Karpas-422 (cell line): ENCODE measurements around the gene NPBWR2. TPM values are rescaled to one million over a fixed set of nuclear protein-coding genes. Genes with fewer than 3 reads are reported as not detected.

Experiments
- DNase-seq: peaks from one replicate; pipeline ENCODE4 v3.0.0-alpha.2; 2015
- H2AFZ ChIP-seq: fragments of 200-600 bp; sonication (generic); 2 replicates; pipeline ENCODE4 v1.6.1; 2014; ENCODE audit warnings: antibody characterized with exemption, low read length, mixed read lengths
- H3K27ac ChIP-seq: fragments of 200-600 bp; sonication (generic); 2 replicates; pipeline ENCODE4 v1.5.1; 2014; ENCODE audit warnings: mild to moderate bottlenecking, low read length, moderate library complexity
- H3K27me3 ChIP-seq: fragments of 200-600 bp; sonication (generic); 2 replicates; pipeline ENCODE4 v1.6.1; 2014; ENCODE audit warnings: low read length, mixed read lengths
- H3K36me3 ChIP-seq: fragments of 200-600 bp; sonication (generic); 2 replicates; pipeline ENCODE4 v1.6.1; 2014; ENCODE audit warnings: low read length, mixed read lengths; ENCODE audit not compliant: insufficient read depth
- H3K4me1 ChIP-seq: fragments of 200-600 bp; sonication (generic); 2 replicates; pipeline ENCODE4 v1.6.1; 2014; ENCODE audit warnings: mild to moderate bottlenecking, low read length, mixed read lengths
- H3K4me2 ChIP-seq: fragments of 200-600 bp; sonication (generic); 2 replicates; pipeline ENCODE4 v1.6.1; 2014; ENCODE audit warnings: low read length, low read depth, mild to moderate bottlenecking; ENCODE audit not compliant: poor library complexity, severe bottlenecking
- H3K4me3 ChIP-seq: fragments of 200-600 bp; sonication (generic); 2 replicates; pipeline ENCODE4 v1.5.1; 2014; ENCODE audit warnings: mild to moderate bottlenecking, antibody characterized with exemption, low read length, mixed read lengths
- H3K79me2 ChIP-seq: fragments of 200-600 bp; sonication (generic); 2 replicates; pipeline ENCODE4 v1.6.1; 2014; ENCODE audit warnings: mild to moderate bottlenecking, low read length, mixed read lengths
- H3K9ac ChIP-seq: fragments of 200-600 bp; sonication (generic); 2 replicates; pipeline ENCODE4 v1.6.0; 2014; ENCODE audit warnings: low read length
- H3K9me2 ChIP-seq: fragments of 200-600 bp; sonication (generic), shearing (Covaris generic); replicated peaks from 2 replicates; pipeline ENCODE4 v1.6.0; 2014; ENCODE audit warnings: mild to moderate bottlenecking, low read length, moderate library complexity; ENCODE audit not compliant: insufficient read depth
- H3K9me3 ChIP-seq: fragments of 300-700, 200-600 bp; sonication (generic); 2 replicates; pipeline ENCODE4 v1.6.1; 2014; ENCODE audit warnings: low read length, mixed read lengths
- H4K20me1 ChIP-seq: fragments of 200-600 bp; sonication (generic); 2 replicates; pipeline ENCODE4 v1.6.1; 2014; ENCODE audit warnings: mild to moderate bottlenecking, antibody characterized with exemption, low read length, low read depth; ENCODE audit not compliant: insufficient read depth
- total RNA-seq: library from RNA; depleted of rRNA; stranded (reverse); fragments of >200 nt; shearing (Covaris generic); gene quantifications from 2 replicates; pipeline ENCODE4 v1.2.3, GENCODE V29; 2014; ENCODE audit warnings: low replicate concordance

The NPBWR2 gene
- total RNA-seq, 1 experiment from 2014 or later = not detected

DNA sequence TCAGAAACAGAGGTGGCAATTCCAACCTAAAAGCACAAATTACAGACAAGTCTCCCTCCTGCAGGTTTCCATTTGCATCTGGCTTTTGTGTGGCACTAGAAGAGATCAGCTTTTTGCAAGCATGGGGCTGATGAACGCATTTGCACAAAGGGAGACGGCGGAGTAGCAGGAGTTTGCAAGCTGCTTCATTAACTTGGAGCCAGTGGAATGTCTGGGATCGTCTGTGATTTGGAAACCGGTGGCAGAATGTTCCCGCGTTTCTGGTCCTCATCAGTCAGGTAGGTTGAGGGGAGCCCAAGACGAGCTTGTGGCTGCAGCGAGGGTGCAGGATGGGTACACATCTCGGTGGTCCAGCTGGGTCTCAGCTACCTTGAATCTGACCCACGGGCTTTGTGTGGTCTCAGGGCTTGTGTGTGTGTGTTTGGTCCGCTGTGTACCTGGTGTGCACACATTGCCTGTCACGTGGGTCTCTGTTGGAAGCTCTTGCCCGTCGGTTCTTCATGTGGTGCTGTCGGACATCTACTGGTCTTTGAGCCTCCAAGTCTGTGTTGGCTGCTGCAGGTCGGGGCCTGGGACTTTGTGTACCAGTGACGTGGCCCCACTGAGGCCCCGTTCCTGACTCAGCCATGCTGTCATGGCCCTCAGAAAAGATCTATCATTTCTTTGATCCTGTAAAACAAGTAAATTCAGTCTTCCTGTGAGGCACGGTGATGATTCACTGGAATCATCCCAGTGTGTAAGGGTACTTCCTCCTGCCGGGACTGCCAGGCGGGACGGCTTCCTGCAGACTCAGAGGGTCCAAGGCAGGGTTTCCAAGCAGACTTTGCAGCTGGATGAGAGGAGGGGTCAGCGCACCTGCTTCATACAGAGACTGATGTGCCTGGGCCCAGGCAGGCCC, 44.5 kb upstream of the NPBWR2 start:
- no peak overlapping the region for H3K4me3 ChIP-seq
- no peaks in the 10 kb centered on the region for H3K36me3 ChIP-seq
- H3K9me2 ChIP-seq = no peaks in the 10 kb centered on the region
- H3K4me1 ChIP-seq = no peaks in the 10 kb centered on the region
- H3K27me3 ChIP-seq = no peaks in the 10 kb centered on the region
- no peak overlapping the region for H2AFZ ChIP-seq
- H4K20me1 ChIP-seq = no peaks in the 10 kb centered on the region
- DNase-seq = no peak
- H3K79me2 ChIP-seq = no peaks in the 10 kb centered on the region
- H3K4me2 ChIP-seq = no peak overlapping the region
- no peaks in the 10 kb centered on the region for H3K9me3 ChIP-seq
- H3K27ac ChIP-seq = no peak overlapping the region
- H3K9ac ChIP-seq = no peak overlapping the region

DNA sequence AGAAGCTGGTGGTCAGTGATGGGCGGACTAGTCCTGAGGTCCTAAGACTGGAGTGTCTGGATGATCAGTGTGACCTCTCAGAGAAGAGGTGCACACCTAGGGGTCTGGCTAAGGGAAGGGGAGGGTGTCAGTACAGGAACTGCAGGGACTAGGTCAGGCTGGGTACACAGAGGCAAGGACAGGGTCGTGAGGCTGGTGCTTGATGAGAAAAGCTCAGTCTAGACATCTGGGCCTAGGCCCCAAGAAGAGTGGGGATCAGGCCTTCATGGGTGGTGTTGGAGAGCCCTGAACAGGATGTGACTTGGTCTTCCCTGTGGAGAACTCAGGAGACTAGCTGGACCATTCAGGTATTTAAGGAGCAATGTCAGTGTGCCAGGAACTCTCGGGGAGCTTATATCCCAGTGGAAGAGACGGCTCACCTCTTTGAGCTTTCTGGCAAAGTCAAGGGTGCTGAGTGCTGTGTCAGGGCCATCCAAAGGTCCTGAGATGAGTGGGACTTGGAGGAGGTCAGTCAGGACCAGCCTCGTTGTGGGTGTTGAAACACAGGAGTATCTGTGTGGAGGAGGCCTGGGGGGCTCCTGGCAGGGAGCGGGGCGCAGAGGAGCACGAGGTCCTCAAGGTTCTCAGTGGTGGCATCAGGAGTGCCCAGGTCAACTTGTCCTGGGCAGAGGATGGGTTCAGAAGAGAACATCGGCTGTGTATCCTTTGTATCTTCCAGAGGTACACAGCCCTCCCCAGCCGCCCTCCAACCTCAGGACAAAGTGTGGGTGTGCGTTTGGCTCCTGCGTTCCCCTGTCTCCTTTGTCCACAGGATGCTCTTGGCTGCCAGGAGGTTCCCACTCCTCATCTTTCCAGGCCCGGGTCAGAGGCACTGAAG, 43.6 kb upstream of the NPBWR2 start:
- H3K9me2 ChIP-seq = no peaks in the 10 kb centered on the region
- no peak overlapping the region for H2AFZ ChIP-seq
- H3K9ac ChIP-seq = no peak overlapping the region
- no peaks in the 10 kb centered on the region for H3K79me2 ChIP-seq
- DNase-seq = no peak
- H4K20me1 ChIP-seq = no peaks in the 10 kb centered on the region
- H3K4me3 ChIP-seq = no peak overlapping the region
- no peaks in the 10 kb centered on the region for H3K27me3 ChIP-seq
- H3K4me1 ChIP-seq = no peaks in the 10 kb centered on the region
- no peaks in the 10 kb centered on the region for H3K9me3 ChIP-seq
- H3K36me3 ChIP-seq = no peaks in the 10 kb centered on the region
- no peak overlapping the region for H3K27ac ChIP-seq
- H3K4me2 ChIP-seq = no peak overlapping the region

GRCh38 chr20:64149809-64150560, 42.6 kb upstream of the NPBWR2 start:
- no peak overlapping the region for H3K9ac ChIP-seq
- H3K27ac ChIP-seq = no peak overlapping the region
- H3K4me3 ChIP-seq = no peak overlapping the region

DNA sequence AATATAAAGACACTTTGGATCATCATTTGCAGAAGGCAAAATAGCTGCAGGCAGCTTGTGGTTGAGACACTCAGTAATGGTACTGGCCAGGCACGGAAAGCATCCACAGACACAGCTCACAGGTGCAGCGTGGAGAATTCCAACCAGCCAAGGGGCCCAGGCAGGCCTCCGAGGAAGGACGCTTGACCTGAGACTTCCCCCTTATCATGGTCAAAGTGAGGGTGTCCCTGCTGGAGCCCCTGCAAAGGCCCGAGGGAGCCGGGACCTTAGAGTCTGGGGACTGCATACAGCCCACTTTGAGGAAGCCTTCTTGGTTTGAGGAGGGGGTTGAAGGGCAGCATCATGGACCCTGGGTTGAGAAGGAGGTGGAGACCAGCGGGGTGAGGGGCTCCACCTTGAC, 41.8 kb upstream of the NPBWR2 start:
- Histone ChIP-seq H3K4me3 (no peak overlapping the region), H3K9ac (no peak overlapping the region)

More at GRCh38 chr20:64149809-64150560, 42.6 kb upstream of the NPBWR2 start:
- Histone ChIP-seq H4K20me1 (no peaks in the 10 kb centered on the region), H3K4me1 (no peaks in the 10 kb centered on the region), H3K9me2 (no peaks in the 10 kb centered on the region), H3K36me3 (no peaks in the 10 kb centered on the region), H2AFZ (no peak overlapping the region), H3K79me2 (no peaks in the 10 kb centered on the region), H3K27me3 (no peaks in the 10 kb centered on the region), H3K9me3 (peaks cover 5% of the 10 kb centered on the region), H3K4me2 (no peak overlapping the region)
- no peak for DNase-seq

GRCh38 chr20:64148581-64148980, 41.2 kb upstream of the NPBWR2 start:
- no peaks in the 10 kb centered on the region for H3K27me3 ChIP-seq
- no peaks in the 10 kb centered on the region for H3K9me2 ChIP-seq
- H3K79me2 ChIP-seq = no peaks in the 10 kb centered on the region
- no peak overlapping the region for H2AFZ ChIP-seq
- no peaks in the 10 kb centered on the region for H3K36me3 ChIP-seq
- no peak overlapping the region for H3K4me3 ChIP-seq
- H3K9ac ChIP-seq = no peak overlapping the region
- H3K4me2 ChIP-seq = no peak overlapping the region
- H3K27ac ChIP-seq = no peak overlapping the region
- H3K9me3 ChIP-seq = peaks cover 11% of the 10 kb centered on the region
- no peak for DNase-seq
- no peaks in the 10 kb centered on the region for H3K4me1 ChIP-seq
- H4K20me1 ChIP-seq = no peaks in the 10 kb centered on the region

More for the DNA sequence above, 41.8 kb upstream of the NPBWR2 start:
- Histone ChIP-seq H2AFZ (no peak overlapping the region), H3K79me2 (no peaks in the 10 kb centered on the region), H3K9me2 (no peaks in the 10 kb centered on the region), H4K20me1 (no peaks in the 10 kb centered on the region), H3K27me3 (no peaks in the 10 kb centered on the region), H3K9me3 (peaks cover 11% of the 10 kb centered on the region), H3K27ac (no peak overlapping the region), H3K4me2 (no peak overlapping the region), H3K36me3 (no peaks in the 10 kb centered on the region), H3K4me1 (no peaks in the 10 kb centered on the region)
- DNase-seq = no peak

DNA sequence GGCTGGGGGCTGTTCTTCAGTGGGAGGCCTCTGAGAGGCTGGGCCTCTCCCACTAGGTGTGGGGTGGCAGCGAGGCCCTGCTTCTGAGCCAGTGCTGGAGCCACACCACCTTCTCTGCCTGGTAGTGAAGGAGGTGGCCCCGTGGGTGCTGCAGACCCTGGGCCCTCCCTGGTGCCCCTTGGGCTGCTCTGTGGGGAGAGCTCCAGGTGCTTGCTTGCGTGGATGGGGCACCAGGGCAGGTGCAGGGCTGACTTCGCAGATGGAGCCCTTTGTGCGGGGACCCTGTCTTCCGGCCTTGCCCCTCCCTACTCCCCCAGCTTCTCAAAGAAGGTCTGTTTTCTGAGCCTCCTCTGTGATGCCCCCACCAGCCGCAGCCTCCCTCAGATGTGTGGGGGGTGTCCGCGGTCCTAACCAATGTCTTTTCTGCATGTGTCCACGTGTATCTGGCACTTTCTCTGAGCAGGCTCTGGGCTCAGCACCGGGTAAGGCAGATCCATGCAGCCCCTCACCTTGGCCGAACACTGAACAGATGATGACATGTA, 39.6 kb upstream of the NPBWR2 start:
- Histone ChIP-seq H3K4me1 (no peaks in the 10 kb centered on the region), H3K9me2 (no peaks in the 10 kb centered on the region)
- no peak for DNase-seq

GRCh38 chr20:64146301-64146935, 39.1 kb upstream of the NPBWR2 start:
- Histone ChIP-seq H2AFZ (no peak overlapping the region), H3K4me1 (no peaks in the 10 kb centered on the region), H3K9me3 (peaks cover 11% of the 10 kb centered on the region), H3K9ac (no peak overlapping the region), H3K27me3 (no peaks in the 10 kb centered on the region), H3K4me3 (no peak overlapping the region), H3K4me2 (no peak overlapping the region), H3K9me2 (no peaks in the 10 kb centered on the region), H3K79me2 (no peaks in the 10 kb centered on the region), H3K27ac (no peak overlapping the region), H3K36me3 (no peaks in the 10 kb centered on the region), H4K20me1 (no peaks in the 10 kb centered on the region)
- no peak for DNase-seq

More for the DNA sequence above, 39.6 kb upstream of the NPBWR2 start:
- Histone ChIP-seq H3K27me3 (no peaks in the 10 kb centered on the region), H3K79me2 (no peaks in the 10 kb centered on the region), H3K4me3 (no peak overlapping the region), H3K36me3 (no peaks in the 10 kb centered on the region), H3K27ac (no peak overlapping the region), H3K9me3 (peaks cover 11% of the 10 kb centered on the region), H4K20me1 (no peaks in the 10 kb centered on the region), H3K4me2 (no peak overlapping the region), H2AFZ (no peak overlapping the region), H3K9ac (no peak overlapping the region)
